ENCODE measurements around the gene SERPINB6.
"Not testable (repeated sequence)": the region's sequence is repeated elsewhere in the genome, so short reads cannot be mapped to it uniquely, and the experiment has no call there.

SERPINB6 gene

GRCh38 chr6:2959909-2960719 is 11.3 kb downstream of the SERPINB6 start:
- in situ Hi-C loops (cut with MboI; ENCODE audit: low sequenced_read_pairs), result no loop called here

GRCh38 chr6:2958776-2959175 is 12.6 kb downstream of the SERPINB6 start:
- in situ Hi-C loops (cut with MboI; ENCODE audit: low sequenced_read_pairs), result no loop called here

- in situ Hi-C loops (cut with MboI; ENCODE audit: low sequenced_read_pairs), result no loop called here
Measured at GRCh38 chr6:2958331-2958711, 13.0 kb downstream of the SERPINB6 start.

- in situ Hi-C loops (cut with MboI; ENCODE audit: low sequenced_read_pairs), result no loop called here
Measured at GRCh38 chr6:2957696-2958330, 13.6 kb downstream of the SERPINB6 start.

- in situ Hi-C loops (cut with MboI; ENCODE audit: low sequenced_read_pairs), result no loop called here
Measured at GRCh38 chr6:2956930-2957685, 14.3 kb downstream of the SERPINB6 start.

- in situ Hi-C loops (cut with MboI; ENCODE audit: low sequenced_read_pairs), result no loop called here
Measured at GRCh38 chr6:2953098-2953497, 18.3 kb downstream of the SERPINB6 start.

- in situ Hi-C loops (cut with MboI; ENCODE audit: low sequenced_read_pairs), result no loop called here
Measured at GRCh38 chr6:2952557-2953095, 18.7 kb downstream of the SERPINB6 start.

GRCh38 chr6:2951728-2952127 is 19.6 kb downstream of the SERPINB6 start:
- in situ Hi-C loops (cut with MboI; ENCODE audit: low sequenced_read_pairs), result no loop called here

- in situ Hi-C loops (cut with MboI; ENCODE audit: low sequenced_read_pairs), result no loop called here
Measured at GRCh38 chr6:2950713-2951112, 20.7 kb downstream of the SERPINB6 start.

GRCh38 chr6:2949536-2950083 is 21.8 kb downstream of the SERPINB6 start:
- in situ Hi-C loops (cut with MboI; ENCODE audit: low sequenced_read_pairs), result no loop called here

GRCh38 chr6:2949121-2949520 is 22.2 kb downstream of the SERPINB6 start:
- in situ Hi-C loops (cut with MboI; ENCODE audit: low sequenced_read_pairs), result no loop called here

GRCh38 chr6:2948228-2949025 is 22.9 kb downstream of the SERPINB6 start:
- in situ Hi-C loops (cut with MboI; ENCODE audit: low sequenced_read_pairs), result no loop called here

GRCh38 chr6:2947445-2947844 is 23.9 kb downstream of the SERPINB6 start:
- in situ Hi-C loops (cut with MboI; ENCODE audit: low sequenced_read_pairs), result no loop called here

- in situ Hi-C loops (cut with MboI; ENCODE audit: low sequenced_read_pairs), result no loop called here
Measured at GRCh38 chr6:2945153-2945452, 26.3 kb downstream of the SERPINB6 start.

- in situ Hi-C loops (cut with MboI; ENCODE audit: low sequenced_read_pairs), result no loop called here
Measured at GRCh38 chr6:2944405-2945152, 26.8 kb downstream of the SERPINB6 start.

- in situ Hi-C loops (cut with MboI; ENCODE audit: low sequenced_read_pairs), result no loop called here
Measured at GRCh38 chr6:2943564-2943955, 27.8 kb downstream of the SERPINB6 start.

GRCh38 chr6:2942914-2943563 is 28.3 kb downstream of the SERPINB6 start:
- in situ Hi-C loops (cut with MboI; ENCODE audit: low sequenced_read_pairs), result no loop called here

GRCh38 chr6:2942116-2942515 is 29.3 kb downstream of the SERPINB6 start:
- in situ Hi-C loops (cut with MboI; ENCODE audit: low sequenced_read_pairs), result not testable (repeated sequence)

GRCh38 chr6:2940851-2941250 is 30.5 kb downstream of the SERPINB6 start:
- in situ Hi-C loops (cut with MboI; ENCODE audit: low sequenced_read_pairs), result no loop called here

All from HL-60/S4 treated with phorbol 12-myristate 13-acetate at 8.2 ng/mL for 4 days and 3 days (cell line).